Right ventricle myocardium superior (tissue), 1 donor: ENCODE results near the gene MGAT3. TPM values are rescaled to one million over a fixed set of nuclear protein-coding genes. Genes with fewer than 3 reads are reported as not detected.

Source experiments
- ATAC-seq: fragments of 200-7000 bp; cut with Tn5 transposase; one replicate; pipeline ENCODE4 v1.9.1; 2020; ENCODE audit warnings: mild to moderate bottlenecking; ENCODE audit not compliant: poor library complexity
- DNase-seq: peaks from one replicate; pipeline ENCODE4 v3.0.0-alpha.2; 2020
- intact Hi-C: fragments of 100-400 bp; cut with DNase I; formaldehyde crosslinking; loops from one replicate; pipeline ENCODE4 v1.11.2; 2022
- total RNA-seq: library from RNA; stranded (reverse); fragmentation: NEBNext Ultra II Directional; extraction: Animal tissue kit (Norgen Biotek cat#: 25700); gene quantifications from one replicate; pipeline ENCODE4 v1.2.1, GENCODE V29; 2021
- donor health status: DM: no; HTN: yes; CAD: no; lungs with severe emphysema.

MGAT3 gene
- total RNA-seq, 1 donor from 2014 or later, result 3.9 TPM

DNA sequence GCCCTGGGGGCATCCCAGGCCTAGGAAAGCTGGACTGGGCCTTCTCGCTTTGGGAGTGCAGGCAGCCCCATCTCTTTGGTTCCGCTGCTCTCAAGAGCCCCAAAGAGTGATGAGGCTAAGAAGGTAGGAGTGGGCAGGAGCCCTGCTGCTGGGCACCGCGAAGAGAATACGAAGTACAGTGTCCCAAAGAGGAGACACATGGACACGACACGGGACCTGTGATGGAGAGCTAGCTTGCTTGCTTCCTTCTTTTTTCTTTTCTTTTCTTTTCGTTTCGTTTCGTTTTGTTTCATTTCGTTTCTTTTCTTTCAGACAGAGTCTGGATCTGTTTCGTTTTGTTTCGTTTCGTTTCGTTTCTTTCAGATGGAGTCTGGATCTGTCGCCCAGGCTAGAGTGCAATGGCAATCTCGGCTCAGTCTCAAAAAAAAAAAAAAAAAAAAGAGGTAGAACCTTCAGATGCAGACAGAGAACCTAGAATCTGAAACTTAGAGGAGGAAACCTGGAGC, 10.6 kb downstream of the MGAT3 start:
- DNase-seq (no peak), ATAC-seq (no peak)
- intact Hi-C loops, result no loop called here

GRCh38 chr22:39468487-39469325, 11.9 kb downstream of the MGAT3 start:
- no peak for ATAC-seq
- no peak for DNase-seq
- intact Hi-C loops, result no loop called here

DNA sequence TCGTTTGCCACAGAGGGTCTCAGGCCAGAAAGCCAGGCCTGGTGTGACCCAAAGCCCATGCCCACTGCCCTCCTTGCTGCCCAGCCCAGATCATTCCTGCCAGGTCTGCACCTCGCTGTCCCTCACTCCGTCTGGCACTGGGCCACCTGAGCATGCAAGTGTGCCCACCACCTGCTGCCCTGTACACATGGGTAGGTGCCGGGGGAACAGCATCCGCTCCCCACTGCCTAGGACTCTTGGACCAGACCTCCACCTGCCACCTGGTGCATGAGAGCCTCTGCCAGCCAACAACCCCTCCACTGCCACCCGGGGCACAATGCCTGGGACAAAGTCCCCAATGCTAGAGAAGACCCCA, 12.5 kb downstream of the MGAT3 start:
- intact Hi-C loops, result no loop called here
- no peak for ATAC-seq
- no peak for DNase-seq

- ATAC-seq, result no peak
- intact Hi-C loops, result no loop called here
These were observed 13.1 kb downstream of the MGAT3 start for GRCh38 chr22:39469681-39470450.

DNA sequence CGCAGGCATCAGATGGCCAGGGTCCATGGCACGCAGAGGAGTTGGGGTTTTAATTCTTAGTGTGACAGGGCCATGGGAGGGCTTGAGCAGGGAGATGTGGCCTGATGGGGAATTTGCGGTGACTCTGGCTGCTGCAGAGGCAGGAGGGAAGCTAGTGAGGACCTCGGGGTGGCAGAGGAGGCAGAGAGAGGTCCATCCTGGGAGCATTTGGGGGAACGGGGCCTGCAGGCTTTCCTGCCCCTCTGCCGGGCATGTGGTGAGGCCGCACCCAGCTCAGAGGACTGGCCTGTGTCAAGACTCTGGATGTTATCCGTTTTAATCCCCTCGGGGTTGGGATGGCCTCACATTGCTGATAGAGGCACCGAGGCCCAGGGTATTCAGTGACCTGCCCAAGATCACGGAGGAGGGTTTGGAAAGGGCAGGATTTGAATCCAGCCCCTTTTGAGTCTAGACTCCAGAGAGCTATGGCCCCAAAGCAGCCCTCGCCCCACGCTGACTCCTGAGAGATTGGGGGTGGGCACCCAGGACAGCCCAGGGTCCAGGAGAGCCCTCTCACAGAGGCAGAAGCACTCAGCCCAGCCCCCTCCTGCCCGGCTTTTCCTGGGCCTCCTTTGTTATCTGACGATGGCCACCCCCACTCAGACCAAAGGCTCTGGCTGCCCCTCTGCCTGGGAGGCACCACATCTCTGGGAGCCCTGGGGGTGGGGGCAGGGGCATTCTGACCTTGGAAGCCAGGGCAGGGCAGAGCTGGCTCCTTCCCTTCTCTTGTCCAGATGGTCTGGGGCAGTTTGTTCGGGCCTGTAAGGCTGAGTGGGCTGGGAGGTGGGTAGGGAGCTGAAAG, 13.9 kb downstream of the MGAT3 start:
- intact Hi-C loops, result no loop called here
- ATAC-seq (no peak), DNase-seq (no peak)

More at GRCh38 chr22:39469681-39470450, 13.1 kb downstream of the MGAT3 start:
- no peak for DNase-seq

DNA sequence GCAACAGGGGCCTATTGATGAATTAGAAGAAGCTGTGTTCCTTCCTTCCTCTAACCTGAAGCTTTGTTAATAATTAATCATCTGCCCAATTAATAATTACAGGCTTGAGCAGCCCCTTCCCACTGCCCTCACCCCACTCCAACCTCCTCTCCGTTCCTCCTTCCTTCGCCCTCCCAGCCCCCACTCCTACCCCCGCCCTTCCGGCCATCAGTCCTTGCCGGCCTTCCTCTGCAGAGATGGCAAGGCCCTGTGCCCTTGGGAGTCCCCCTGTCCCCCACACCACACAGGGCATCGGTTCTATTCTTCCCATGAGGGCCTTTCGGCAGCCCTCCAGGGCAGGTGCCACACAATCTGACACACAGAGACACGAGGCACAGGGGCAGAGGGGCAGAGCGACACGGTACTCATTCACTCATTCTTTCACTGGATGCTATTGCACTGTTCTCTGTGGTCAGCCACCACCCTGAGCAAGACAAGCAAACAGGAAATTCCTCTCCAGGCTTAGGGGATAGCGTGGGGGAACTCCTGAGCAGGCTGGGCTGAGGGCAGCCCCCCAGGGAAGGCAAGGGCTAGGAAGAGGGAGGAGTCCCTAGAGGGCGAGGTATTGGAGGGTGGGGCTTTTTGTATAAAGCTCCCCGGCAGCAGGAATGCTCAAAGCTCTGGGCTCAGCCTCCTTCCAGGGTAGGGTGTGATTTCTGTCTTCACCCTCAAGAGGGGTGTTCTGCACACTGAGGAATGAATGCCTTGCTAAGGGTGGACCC, 14.7 kb downstream of the MGAT3 start:
- no peak for DNase-seq
- intact Hi-C loops, result no loop called here
- peak; percentile 52 for ATAC-seq

- ATAC-seq (no peak), DNase-seq (no peak)
- intact Hi-C loops, result no loop called here
These were observed 16.1 kb downstream of the MGAT3 start for GRCh38 chr22:39472570-39473556.

DNA sequence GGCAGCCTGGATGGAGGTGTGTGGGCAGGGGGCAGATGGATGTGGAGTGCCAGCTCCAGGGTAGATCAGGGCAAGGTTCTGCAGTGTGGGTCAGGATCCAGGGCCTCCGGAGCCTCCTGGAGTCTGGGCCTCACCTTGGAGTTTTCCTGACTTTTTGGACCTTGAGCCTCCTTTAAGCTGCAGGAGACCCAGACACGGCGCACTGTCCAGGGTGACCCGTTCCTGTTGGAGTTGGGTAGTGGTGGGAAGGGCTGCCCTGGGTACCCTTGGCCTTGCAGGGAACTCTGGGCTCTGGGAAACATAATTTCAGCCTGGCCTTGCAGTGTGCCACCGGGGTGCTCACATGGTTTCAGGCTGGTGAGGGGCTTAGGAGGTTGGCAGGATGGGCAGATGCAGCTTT, 17.0 kb downstream of the MGAT3 start:
- no peak for ATAC-seq
- DNase-seq, result no peak
- intact Hi-C loops, result no loop called here

- intact Hi-C loops, result no loop called here
- DNase-seq (no peak), ATAC-seq (no peak)
These were observed 17.7 kb downstream of the MGAT3 start for GRCh38 chr22:39474351-39475111.

GRCh38 chr22:39475337-39475736, 18.5 kb downstream of the MGAT3 start:
- ATAC-seq, result no peak

GRCh38 chr22:39475902-39476301, 19.1 kb downstream of the MGAT3 start:
- DNase-seq (no peak), ATAC-seq (no peak)
- intact Hi-C loops, result no loop called here

More at GRCh38 chr22:39475337-39475736, 18.5 kb downstream of the MGAT3 start:
- no peak for DNase-seq
- intact Hi-C loops, result no loop called here

DNA sequence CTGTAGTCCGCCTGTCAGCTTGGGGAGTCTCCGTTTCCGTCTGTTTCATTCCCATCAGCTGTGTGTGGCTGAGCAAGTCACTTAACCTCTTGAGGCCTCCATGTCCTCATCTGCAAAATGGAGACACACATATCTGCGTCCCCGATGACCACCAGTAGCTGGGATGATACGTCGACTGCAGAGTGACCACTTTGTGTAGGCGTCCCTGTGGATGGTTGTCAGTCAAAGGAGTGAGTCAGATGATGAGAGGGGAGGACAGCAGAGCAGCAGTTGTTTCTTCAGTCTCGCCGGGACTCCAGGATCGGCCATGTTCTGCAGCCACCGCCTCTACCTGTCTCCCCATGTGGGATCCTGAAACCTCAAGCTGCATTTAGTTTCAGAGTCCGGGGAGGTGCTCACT, 19.9 kb downstream of the MGAT3 start:
- DNase-seq, result no peak
- intact Hi-C loops, result no loop called here

DNA sequence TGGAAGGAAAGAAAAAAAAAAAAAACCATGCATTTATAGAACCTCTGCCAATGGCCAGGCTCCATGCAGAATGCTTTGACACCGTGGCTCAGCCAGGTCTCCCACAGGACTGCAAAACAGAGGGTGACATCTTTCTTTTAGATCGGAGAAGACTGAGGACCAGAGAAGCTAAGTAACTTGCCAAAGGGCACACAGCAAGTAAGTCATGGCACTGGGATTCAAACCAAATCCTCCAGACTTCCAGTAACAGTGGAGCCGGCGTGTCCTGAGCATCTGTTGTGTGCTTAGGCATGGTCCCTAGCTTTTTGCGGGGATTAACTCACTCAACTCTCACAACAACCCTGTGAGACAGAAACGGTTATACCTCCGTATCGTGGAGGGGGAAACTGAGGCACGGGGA, 20.7 kb downstream of the MGAT3 start:
- DNase-seq (no peak), ATAC-seq (no peak)
- intact Hi-C loops, result no loop called here

More for the DNA sequence above, 19.9 kb downstream of the MGAT3 start:
- no peak for ATAC-seq

DNA sequence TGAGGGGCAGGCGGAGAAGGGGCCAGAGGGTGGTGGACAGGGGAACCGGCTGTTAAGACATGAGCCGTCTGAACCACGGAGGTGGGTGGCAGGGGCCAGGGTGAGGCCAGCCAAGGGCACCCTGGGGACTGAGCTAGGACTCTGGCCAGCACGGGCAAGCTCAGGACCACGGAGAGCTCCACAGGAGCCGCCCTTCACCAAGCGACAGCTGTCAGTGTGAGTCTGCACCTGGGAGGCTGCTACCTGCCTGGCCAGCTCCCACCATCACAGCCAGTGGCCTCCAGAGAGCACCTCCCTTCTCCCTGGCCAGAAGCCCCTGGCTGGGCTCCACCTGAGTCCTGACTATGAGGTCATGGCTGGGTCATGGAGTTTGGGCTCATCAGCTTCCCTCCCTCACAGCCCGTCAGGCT, 21.6 kb downstream of the MGAT3 start:
- intact Hi-C loops, result no loop called here
- DNase-seq (no peak), ATAC-seq (peak; percentile 67)

DNA sequence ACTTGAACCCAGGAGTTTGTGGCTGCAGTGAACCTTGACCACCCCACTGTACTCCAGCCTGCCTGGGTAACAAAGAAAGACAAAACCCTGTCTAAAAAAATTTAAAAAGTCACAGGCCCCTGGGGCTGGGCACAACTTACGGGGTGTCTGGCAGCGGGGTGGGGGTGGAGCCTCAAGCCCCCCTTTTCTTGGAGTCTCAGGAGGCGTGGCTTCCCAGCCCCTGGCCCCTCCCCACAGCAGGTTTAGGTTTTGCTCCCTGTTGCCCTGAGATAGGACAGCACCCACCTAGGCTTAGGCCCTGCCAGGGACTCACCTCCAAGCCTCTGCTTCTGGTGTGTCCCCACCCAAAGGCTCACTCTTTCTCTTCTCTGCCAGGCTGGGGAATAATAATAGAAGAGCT, 22.4 kb downstream of the MGAT3 start:
- intact Hi-C loops, result no loop called here
- no peak for ATAC-seq
- DNase-seq, result no peak

- DNase-seq, result no peak
- ATAC-seq, result no peak
- intact Hi-C loops, result no loop called here
These were observed 23.7 kb downstream of the MGAT3 start for GRCh38 chr22:39480557-39480956.

DNA sequence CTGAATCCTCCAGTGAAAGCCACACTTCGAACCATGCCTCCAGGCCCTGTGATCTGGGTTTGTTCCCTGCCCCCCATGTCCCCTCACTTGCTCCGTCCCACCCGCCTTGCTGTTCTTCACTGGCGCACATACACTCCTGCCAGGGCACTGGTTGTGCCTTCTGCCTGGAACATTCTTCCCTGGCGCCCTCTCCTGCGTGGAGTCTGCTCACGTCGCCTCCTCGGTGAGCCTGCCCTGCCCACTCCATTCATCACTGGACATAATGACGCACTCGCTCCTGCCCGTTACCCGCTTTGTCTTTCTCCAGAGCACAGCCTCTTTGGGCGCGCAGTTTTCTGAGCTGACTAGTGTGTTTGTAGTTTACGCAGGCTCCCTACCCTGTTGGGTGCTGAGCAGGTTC, 24.2 kb downstream of the MGAT3 start:
- ATAC-seq (no peak), DNase-seq (no peak)
- intact Hi-C loops, result no loop called here
